Stimulated activated CD8-positive, alpha-beta memory T cell treated with anti-CD3 and anti-CD28 coated beads, Interleukin-7, amount 100 ng/mL, for 4 hours (primary cell): ENCODE results near the gene CREB5.

Experiments used
- DNase-seq, 2 donors: peaks; one replicate each; pipeline ENCODE4 v3.0.0-alpha.2; 2020; ENCODE audit warnings: low read depth in 2 of 2

CREB5 gene

GRCh38 chr7:28434510-28434909 is 22.2 kb downstream of the CREB5 start:
- DNase-seq = no peak

GRCh38 chr7:28435152-28435551 is 22.8 kb downstream of the CREB5 start:
- no peak for DNase-seq

GRCh38 chr7:28435732-28436378 is 23.5 kb downstream of the CREB5 start:
- no peak for DNase-seq

- DNase-seq = no peak
Observed at GRCh38 chr7:28440055-28440601, 27.8 kb downstream of the CREB5 start.

- DNase-seq = no peak
Observed at GRCh38 chr7:28442540-28443420, 30.5 kb downstream of the CREB5 start.

GRCh38 chr7:28446131-28446530 is 33.8 kb downstream of the CREB5 start:
- DNase-seq = no peak

GRCh38 chr7:28447071-28447470 is 34.8 kb downstream of the CREB5 start:
- no peak for DNase-seq

- no peak for DNase-seq
Observed at GRCh38 chr7:28448708-28449107, 36.4 kb downstream of the CREB5 start.

GRCh38 chr7:28452681-28453080 is 40.4 kb downstream of the CREB5 start:
- no peak for DNase-seq

- DNase-seq = no peak
Observed at GRCh38 chr7:28455486-28455885, 43.2 kb downstream of the CREB5 start.

- DNase-seq = no peak
Observed at GRCh38 chr7:28456044-28456443, 43.7 kb downstream of the CREB5 start.

- DNase-seq = no peak
Observed at GRCh38 chr7:28458732-28459131, 46.4 kb downstream of the CREB5 start.

GRCh38 chr7:28459306-28459705 is 47.0 kb downstream of the CREB5 start:
- DNase-seq = no peak

GRCh38 chr7:28465697-28466096 is 53.4 kb downstream of the CREB5 start:
- no peak for DNase-seq

GRCh38 chr7:28466341-28466740 is 54.0 kb downstream of the CREB5 start:
- DNase-seq = no peak

- no peak for DNase-seq
Observed at GRCh38 chr7:28466885-28467284, 54.6 kb downstream of the CREB5 start.

- DNase-seq = no peak
Observed at GRCh38 chr7:28469562-28469961, 57.2 kb downstream of the CREB5 start.

GRCh38 chr7:28470344-28470743 is 58.0 kb downstream of the CREB5 start:
- no peak for DNase-seq

GRCh38 chr7:28472332-28472731 is 60.0 kb downstream of the CREB5 start:
- no peak for DNase-seq

GRCh38 chr7:28473571-28474281 is 61.4 kb downstream of the CREB5 start:
- no peak for DNase-seq

- DNase-seq = no peak
Observed at GRCh38 chr7:28474282-28474638, 61.9 kb downstream of the CREB5 start.

- no peak for DNase-seq
Observed at GRCh38 chr7:28474640-28475039, 62.3 kb downstream of the CREB5 start.
